Spleen (tissue), 11 donors: ENCODE measurements around the gene ZNF362. TPM values are rescaled to one million over a fixed set of nuclear protein-coding genes. Genes with fewer than 3 reads are reported as not detected.

Experiments used
- DNase-seq: peaks from one replicate; pipeline ENCODE4 v3.0.0-alpha.2; 2020
- H3K27ac ChIP-seq, 8 donors: fragments of 200-600 bp; sonication (generic) in 7 of 8; 1 replicate in 4 of 8; 2 replicates in 4 of 8; pipeline versions ENCODE4 v1.5.0 to v1.8.0; 2016 to 2021; ENCODE audit warnings: inconsistent platforms in 4 of 8, mild to moderate bottlenecking in 4 of 8, moderate library complexity in 1 of 8
- H3K27me3 ChIP-seq, 7 donors: fragments of 200-600 bp; sonication (generic) in 6 of 7; replicated peaks in 1 of 7; 1 replicate in 4 of 7; 2 replicates in 3 of 7; pipeline versions ENCODE4 v1.5.0 to v1.8.0; 2016 to 2021; ENCODE audit warnings: inconsistent platforms in 3 of 7, mild to moderate bottlenecking in 1 of 7
- H3K36me3 ChIP-seq, 6 donors: fragments of 200-600 bp; sonication (generic) in 5 of 6; 1 replicate in 4 of 6; 2 replicates in 2 of 6; pipeline versions ENCODE4 v1.5.0 to v1.8.0; 2016 to 2021; ENCODE audit warnings: inconsistent platforms in 2 of 6
- H3K4me1 ChIP-seq, 6 donors: fragments of 200-600 bp; sonication (generic) in 5 of 6; 1 replicate in 3 of 6; 2 replicates in 3 of 6; pipeline versions ENCODE4 v1.5.0 to v1.8.0; 2016 to 2021; ENCODE audit warnings: inconsistent platforms in 3 of 6
- H3K4me3 ChIP-seq, 8 donors: fragments of 200-600 bp; sonication (generic) in 7 of 8; 1 replicate in 4 of 8; 2 replicates in 4 of 8; pipeline versions ENCODE4 v1.5.0 to v1.8.0; 2016 to 2021; ENCODE audit warnings: inconsistent platforms in 4 of 8, mild to moderate bottlenecking in 4 of 8, moderate library complexity in 2 of 8
- H3K9me3 ChIP-seq, 8 donors: fragments of 200-600 bp; sonication (generic) in 7 of 8; 1 replicate in 4 of 8; 2 replicates in 4 of 8; pipeline versions ENCODE4 v1.5.0 to v1.8.0; 2016 to 2021; ENCODE audit warnings: inconsistent platforms in 4 of 8
- POLR2A ChIP-seq, 3 donors: fragments of 450-650 bp; IDR thresholded peaks; one replicate each; pipeline ENCODE4 v1.5.1; 2017; ENCODE audit warnings: antibody characterized with exemption in 3 of 3, mild to moderate bottlenecking in 1 of 3
- POLR2AphosphoS5 ChIP-seq, 3 donors: sonication (generic); formaldehyde crosslinking; IDR thresholded peaks; one replicate each; pipeline ENCODE4 v1.5.1; 2017; ENCODE audit warnings: antibody characterized with exemption in 3 of 3
- WGBS, 5 donors: extraction: QIAGEN DNeasy Blood & Tissue Kit in 3 of 5; methylation state at CpG; one replicate each; pipeline versions ENCODE4 v1.1.5 to v1.1.7; 2013 to 2018; 5-methylcytosine and 5-hydroxymethylcytosine counted together
- intact Hi-C: fragments of 100-400 bp; cut with DNase I; formaldehyde crosslinking; loops from one replicate; pipeline ENCODE4 v1.15.0; 2023; ENCODE audit warnings: low total_unique reads
- polyA plus RNA-seq, 3 donors: library from polyadenylated mRNA; stranded (reverse); fragments of 200-250 nt; gene quantifications; one replicate each; pipeline ENCODE4 v1.2.1, GENCODE V29; 2013
- total RNA-seq, 7 donors: library from RNA; depleted of rRNA in 3 of 7; stranded (reverse); fragments of >200 nt in 3 of 7; fragmentation: NEBNext Ultra II Directional in 4 of 7; extraction: Animal tissue kit (Norgen Biotek cat#: 25700) in 4 of 7; gene quantifications; one replicate each; pipeline versions ENCODE4 v1.1.0 to v1.2.1, GENCODE V29; 2016 to 2021
- TF ChIP-seq, protein P1 (sequence below), 11 experiments: fragments of 200-600 bp in 7 of 11; fragments of 450-650 bp in 4 of 11; sonication (generic) in 4 of 11; IDR thresholded peaks in 8 of 11; conservative IDR thresholded peaks in 3 of 11; 1 replicate in 7 of 11; 2 replicates in 4 of 11; pipeline versions ENCODE4 v1.4.0 to v1.8.0; 2016 to 2021; ENCODE audit warnings: antibody characterized with exemption in 11 of 11, inconsistent platforms in 4 of 11, mild to moderate bottlenecking in 1 of 11
- donor health status: healthy with polysubstance abuse.
- donor health status: DM: no; HTN: no; CAD: no; lungs with moderate emphysema.
- donor health status: DM: no; HTN: no; CAD: no.
- donor health status: Bipolar disorder and iron deficiency.
- donor health status: healthy.
- donor health status: DM: no; HTN: no; CAD: no.
- donor health status: DM: yes; HTN: yes; CAD: no.

ZNF362 gene
- total and polyA plus RNA-seq, 10 donors, result 8.7 to 47.0 (median 24.8) TPM

DNA sequence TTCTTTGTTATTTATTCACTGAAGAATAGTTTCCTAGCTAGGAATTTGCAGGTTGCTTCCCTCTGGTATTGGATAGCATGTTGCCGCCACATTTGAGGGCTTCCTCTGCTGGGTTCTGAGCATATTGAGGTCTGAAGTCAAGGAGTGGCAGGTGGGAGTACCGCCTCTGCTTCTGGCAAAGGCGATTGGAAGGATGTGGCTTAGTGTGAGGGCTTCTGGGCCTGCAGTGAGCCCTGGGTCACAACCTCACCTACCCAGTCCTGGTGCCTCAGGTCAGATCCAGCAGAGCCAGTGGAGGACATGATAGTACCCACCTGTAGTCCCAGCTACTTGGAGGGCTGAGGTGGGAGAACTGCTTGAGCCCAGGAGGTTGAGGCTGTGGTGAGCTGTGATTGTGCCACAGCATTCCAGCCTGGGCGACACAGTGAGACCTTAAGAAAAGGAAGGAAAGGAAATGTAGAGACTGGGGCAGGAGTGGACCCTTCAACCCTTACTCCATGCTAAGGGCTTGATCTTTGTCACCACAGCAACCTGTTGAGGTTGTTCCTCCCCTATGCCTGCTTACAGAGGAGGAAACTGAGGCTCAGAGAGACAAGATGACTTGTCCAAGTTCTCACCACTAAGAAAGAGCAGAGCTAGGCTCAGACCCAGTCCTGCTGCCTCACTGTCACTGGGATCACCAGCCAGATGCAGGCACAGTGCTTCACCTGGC is 41.8 kb downstream of the ZNF362 start:
- H3K9me3 ChIP-seq, result no peaks in the 10 kb centered on the region
- H3K4me3 ChIP-seq, result no peak overlapping the region
- TF ChIP-seq, protein P1, sequence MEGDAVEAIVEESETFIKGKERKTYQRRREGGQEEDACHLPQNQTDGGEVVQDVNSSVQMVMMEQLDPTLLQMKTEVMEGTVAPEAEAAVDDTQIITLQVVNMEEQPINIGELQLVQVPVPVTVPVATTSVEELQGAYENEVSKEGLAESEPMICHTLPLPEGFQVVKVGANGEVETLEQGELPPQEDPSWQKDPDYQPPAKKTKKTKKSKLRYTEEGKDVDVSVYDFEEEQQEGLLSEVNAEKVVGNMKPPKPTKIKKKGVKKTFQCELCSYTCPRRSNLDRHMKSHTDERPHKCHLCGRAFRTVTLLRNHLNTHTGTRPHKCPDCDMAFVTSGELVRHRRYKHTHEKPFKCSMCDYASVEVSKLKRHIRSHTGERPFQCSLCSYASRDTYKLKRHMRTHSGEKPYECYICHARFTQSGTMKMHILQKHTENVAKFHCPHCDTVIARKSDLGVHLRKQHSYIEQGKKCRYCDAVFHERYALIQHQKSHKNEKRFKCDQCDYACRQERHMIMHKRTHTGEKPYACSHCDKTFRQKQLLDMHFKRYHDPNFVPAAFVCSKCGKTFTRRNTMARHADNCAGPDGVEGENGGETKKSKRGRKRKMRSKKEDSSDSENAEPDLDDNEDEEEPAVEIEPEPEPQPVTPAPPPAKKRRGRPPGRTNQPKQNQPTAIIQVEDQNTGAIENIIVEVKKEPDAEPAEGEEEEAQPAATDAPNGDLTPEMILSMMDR (IDR thresholded peaks at IDR 0.05 in 8 of 11, conservative IDR thresholded peaks at IDR 0.05 in 3 of 11), result no peak
- TF ChIP-seq POLR2A (IDR thresholded peaks at IDR 0.05), result no peak
- no peak for TF ChIP-seq POLR2AphosphoS5 (IDR thresholded peaks at IDR 0.05)
- H3K27me3 ChIP-seq, result no peaks in the 10 kb centered on the region
- H3K4me1 ChIP-seq, result peaks cover 0 to 61% (median 28%) of the 10 kb centered on the region in 6 donors
- H3K36me3 ChIP-seq, result peaks cover 0 to 78% (median 27%) of the 10 kb centered on the region in 6 donors
- intact Hi-C loops, result loop anchor here (5.0 kb wide), 2 partner anchors 69 to 174 kb away; partner anchors contain the start of gene ZSCAN20
- H3K27ac ChIP-seq, result peak overlapping the region in 3 of 8 donors; percentile 34 to 70 (median 49)
- 69 to 89% (median 84%) methylated on average over 4 of the region's 4 CpGs for WGBS, 5 donors
- peak; percentile 57 for DNase-seq

DNA sequence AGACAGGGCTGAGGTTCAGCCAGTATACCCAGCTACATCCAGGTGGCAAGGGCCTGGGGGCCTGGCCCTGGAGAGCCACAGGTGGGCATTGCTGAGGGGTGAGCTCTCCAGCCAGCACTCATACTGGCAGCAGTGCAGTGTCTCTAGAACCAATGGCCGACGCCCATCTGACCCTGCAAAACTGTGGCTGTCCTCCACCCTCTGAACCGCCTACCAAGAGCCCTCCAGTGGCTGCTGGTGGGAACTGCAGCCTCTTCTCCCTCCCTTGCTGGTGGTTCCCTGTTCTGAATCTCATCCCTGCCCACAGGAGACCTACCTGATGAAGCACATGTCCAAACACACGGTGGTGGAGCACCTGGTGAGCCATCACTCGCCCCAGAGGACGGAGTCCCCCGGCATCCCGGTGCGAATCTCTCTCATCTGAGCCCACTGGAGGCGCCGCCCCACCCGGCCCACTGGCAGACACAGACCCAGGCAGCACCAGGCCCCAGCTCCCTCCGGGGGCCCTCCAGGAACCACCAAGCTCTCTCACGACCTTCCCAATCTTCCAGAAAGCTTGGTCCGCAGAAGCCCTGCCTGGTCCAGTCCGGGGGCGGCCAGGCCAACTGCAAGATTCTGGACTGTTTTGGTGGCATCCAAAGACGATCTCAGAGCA is 42.5 kb downstream of the ZNF362 start:
- TF ChIP-seq, protein P1 (IDR thresholded peaks at IDR 0.05 in 8 of 11, conservative IDR thresholded peaks at IDR 0.05 in 3 of 11), result peak; percentile 83 to 97 (median 89)
- TF ChIP-seq POLR2AphosphoS5 (IDR thresholded peaks at IDR 0.05) (peak; percentile 36 to 49 (median 40)), POLR2A (IDR thresholded peaks at IDR 0.05) (no peak)
- Histone ChIP-seq H3K36me3 (peaks cover 0 to 71% (median 25%) of the 10 kb centered on the region in 6 donors), H3K4me1 (peaks cover 0 to 58% (median 27%) of the 10 kb centered on the region in 6 donors), H3K27me3 (no peaks in the 10 kb centered on the region), H3K9me3 (no peaks in the 10 kb centered on the region), H3K4me3 (no peak overlapping the region), H3K27ac (peak overlapping the region in 3 of 8 donors; percentile 34 to 70 (median 49))
- intact Hi-C loops, result loop anchor here (5.0 kb wide), 2 partner anchors 69 to 174 kb away; partner anchors contain the start of gene ZSCAN20
- peak; percentile 90 for DNase-seq
- 68 to 85% (median 72%) methylated on average over 17 to 18 of the region's 18 CpGs for WGBS, 5 donors

DNA sequence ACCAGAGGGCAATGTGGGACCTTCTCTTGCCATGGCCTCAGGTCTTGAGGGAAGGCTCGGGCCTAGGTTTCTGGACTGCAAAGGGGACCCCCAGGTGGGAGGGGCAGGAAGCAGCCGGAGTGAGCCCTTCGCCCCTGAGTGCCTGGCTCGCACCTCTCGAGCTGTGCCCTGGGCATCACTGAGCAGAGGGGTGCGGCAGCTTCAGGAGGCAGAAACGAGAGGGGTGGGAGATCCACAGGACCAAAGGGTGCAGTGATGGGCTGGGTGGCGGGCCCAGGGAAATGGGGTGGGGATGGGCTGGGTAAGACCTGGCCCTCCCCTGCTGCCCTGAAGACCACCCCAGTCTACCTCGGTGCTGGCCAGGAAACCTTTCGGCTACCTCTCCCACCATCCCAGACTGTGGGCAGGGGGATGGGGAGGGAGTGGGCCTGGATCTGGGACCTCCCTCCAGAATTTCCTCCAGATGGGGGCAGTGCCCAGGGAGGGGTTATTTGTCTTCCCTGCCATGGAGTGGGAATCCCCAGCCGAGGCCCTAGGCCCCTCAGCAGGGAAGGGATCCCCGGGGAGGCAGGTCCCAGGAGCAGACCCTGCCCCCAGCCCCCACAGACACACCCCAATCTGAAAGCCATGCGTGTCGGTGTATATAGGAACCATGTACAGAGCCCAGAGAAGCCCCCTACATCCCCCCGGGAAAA is 43.3 kb downstream of the ZNF362 start:
- DNase-seq, result peak; percentile 62
- intact Hi-C loops, result loop anchor here (5.0 kb wide), 2 partner anchors 68 to 173 kb away; partner anchors contain the start of gene ZSCAN20
- H3K27me3 ChIP-seq, result no peaks in the 10 kb centered on the region
- peak overlapping the region in 3 of 8 donors; percentile 10 to 70 (median 55) for H3K27ac ChIP-seq
- 87 to 95% (median 92%) methylated on average over 14 to 15 of the region's 15 CpGs for WGBS, 5 donors
- no peak overlapping the region for H3K4me3 ChIP-seq
- peak in 1 of 3 donors; percentile 25 for TF ChIP-seq POLR2AphosphoS5 (IDR thresholded peaks at IDR 0.05)
- TF ChIP-seq, protein P1 (IDR thresholded peaks at IDR 0.05 in 8 of 11, conservative IDR thresholded peaks at IDR 0.05 in 3 of 11), result no peak
- no peak for TF ChIP-seq POLR2A (IDR thresholded peaks at IDR 0.05)
- peaks cover 0 to 63% (median 27%) of the 10 kb centered on the region in 6 donors for H3K4me1 ChIP-seq
- peaks cover 0 to 63% (median 21%) of the 10 kb centered on the region in 6 donors for H3K36me3 ChIP-seq
- H3K9me3 ChIP-seq, result no peaks in the 10 kb centered on the region
